ENCODE data around the gene ZNF85. TPM values are rescaled to one million over a fixed set of nuclear protein-coding genes. Genes with fewer than 3 reads are reported as not detected.
"Not testable (repeated sequence)": the region's sequence is repeated elsewhere in the genome, so short reads cannot be mapped to it uniquely, and the experiment has no call there.

ZNF85 gene
- total RNA-seq, 1 experiment from 2014 or later, result 4.9 TPM

GRCh38 chr19:20926796-20927195 lies 3.7 kb downstream of the ZNF85 start:
- no peak for TF ChIP-seq CTCF (IDR thresholded peaks at IDR 0.05; ENCODE audit: unreplicated experiment)
- no peak overlapping the region for H3K27ac Mint-ChIP-seq (ENCODE audit: low read depth, unreplicated experiment)
- ChIA-PET POLR2A (interaction anchor here (0.9 to 1.0 kb wide), 2 partner anchors 97 to 362 kb away, joined by 3 to 7 read pairs; no protein-coding TSS in a partner anchor), CTCF (interaction anchor here (0.6 to 1.1 kb wide), 2 partner anchors 15 to 472 kb away, joined by 3 read pairs; no protein-coding TSS in a partner anchor)
- H3K4me3 Mint-ChIP-seq (ENCODE audit: unreplicated experiment), result no peak overlapping the region
- no TSS peak for BruUV-seq (replicated peaks)
- H3K9me3 Mint-ChIP-seq (ENCODE audit: unreplicated experiment), result peaks cover 13% of the 10 kb centered on the region
- no peak for DNase-seq (ENCODE audit: unreplicated experiment)
- H3K27me3 Mint-ChIP-seq (ENCODE audit: insufficient read depth, unreplicated experiment), result no peaks in the 10 kb centered on the region
- intact Hi-C loops (cut with micrococcal nuclease), result no loop called here
- peaks cover 6% of the 10 kb centered on the region for H3K36me3 Mint-ChIP-seq (ENCODE audit: insufficient read depth, unreplicated experiment)
- no peaks in the 10 kb centered on the region for H3K4me1 Mint-ChIP-seq (ENCODE audit: insufficient read depth, unreplicated experiment)

GRCh38 chr19:20928371-20928770 lies 5.3 kb downstream of the ZNF85 start:
- DNase-seq (ENCODE audit: unreplicated experiment), result peak; percentile 27
- Mint-ChIP-seq H3K4me1 (ENCODE audit: insufficient read depth, unreplicated experiment) (no peaks in the 10 kb centered on the region), H3K36me3 (ENCODE audit: insufficient read depth, unreplicated experiment) (peaks cover 6% of the 10 kb centered on the region), H3K27ac (ENCODE audit: low read depth, unreplicated experiment) (no peak overlapping the region), H3K4me3 (ENCODE audit: unreplicated experiment) (no peak overlapping the region), H3K27me3 (ENCODE audit: insufficient read depth, unreplicated experiment) (no peaks in the 10 kb centered on the region), H3K9me3 (ENCODE audit: unreplicated experiment) (peaks cover 13% of the 10 kb centered on the region)
- CTCF ChIA-PET, result interaction anchor here (0.6 kb wide), 2 partner anchors 12 to 770 kb away, joined by 3 to 5 read pairs; no protein-coding TSS in a partner anchor
- no TSS peak for BruUV-seq (replicated peaks)
- intact Hi-C loops (cut with micrococcal nuclease), result no loop called here
- TF ChIP-seq CTCF (IDR thresholded peaks at IDR 0.05; ENCODE audit: unreplicated experiment), result no peak
- POLR2A ChIA-PET, result no interaction called here

- DNase-seq (ENCODE audit: unreplicated experiment); H3K4me1 Mint-ChIP-seq (ENCODE audit: insufficient read depth, unreplicated experiment); BruUV-seq (replicated peaks); H3K27me3 Mint-ChIP-seq (ENCODE audit: insufficient read depth, unreplicated experiment); H3K36me3 Mint-ChIP-seq (ENCODE audit: insufficient read depth, unreplicated experiment); H3K9me3 Mint-ChIP-seq (ENCODE audit: unreplicated experiment); H3K27ac Mint-ChIP-seq (ENCODE audit: low read depth, unreplicated experiment); H3K4me3 Mint-ChIP-seq (ENCODE audit: unreplicated experiment); CTCF ChIA-PET; intact Hi-C loops (cut with micrococcal nuclease): not testable (repeated sequence)
- POLR2A ChIA-PET, result interaction anchor here (0.8 to 1.1 kb wide), 2 partner anchors 9 to 13 kb away, joined by 3 to 4 read pairs; partner anchors contain the start of gene ZNF85
Measured at GRCh38 chr19:20936322-20936947, 13.4 kb downstream of the ZNF85 start.

GRCh38 chr19:20952561-20953095 lies 29.6 kb downstream of the ZNF85 start:
- Mint-ChIP-seq H3K36me3 (ENCODE audit: insufficient read depth, unreplicated experiment) (peaks cover 10% of the 10 kb centered on the region), H3K9me3 (ENCODE audit: unreplicated experiment) (peaks cover 16% of the 10 kb centered on the region)
- DNase-seq (ENCODE audit: unreplicated experiment); H3K27me3 Mint-ChIP-seq (ENCODE audit: insufficient read depth, unreplicated experiment); H3K4me3 Mint-ChIP-seq (ENCODE audit: unreplicated experiment); CTCF ChIA-PET; H3K4me1 Mint-ChIP-seq (ENCODE audit: insufficient read depth, unreplicated experiment); BruUV-seq (replicated peaks); intact Hi-C loops (cut with micrococcal nuclease); POLR2A ChIA-PET; H3K27ac Mint-ChIP-seq (ENCODE audit: low read depth, unreplicated experiment): not testable (repeated sequence)

- Mint-ChIP-seq H3K4me3 (ENCODE audit: unreplicated experiment) (no peak overlapping the region), H3K27me3 (ENCODE audit: insufficient read depth, unreplicated experiment) (no peaks in the 10 kb centered on the region), H3K36me3 (ENCODE audit: insufficient read depth, unreplicated experiment) (no peaks in the 10 kb centered on the region), H3K4me1 (ENCODE audit: insufficient read depth, unreplicated experiment) (no peaks in the 10 kb centered on the region), H3K9me3 (ENCODE audit: unreplicated experiment) (peaks cover 14% of the 10 kb centered on the region), H3K27ac (ENCODE audit: low read depth, unreplicated experiment) (no peak overlapping the region)
- ChIA-PET POLR2A (no interaction called here), CTCF (no interaction called here)
- no peak for DNase-seq (ENCODE audit: unreplicated experiment)
- no peak for TF ChIP-seq CTCF (IDR thresholded peaks at IDR 0.05; ENCODE audit: unreplicated experiment)
- intact Hi-C loops (cut with micrococcal nuclease), result no loop called here
- BruUV-seq (replicated peaks), result no TSS peak
Measured at GRCh38 chr19:20964798-20965197, 41.7 kb downstream of the ZNF85 start.

Measured in MCF 10A (cell line).